C4-2B (cell line): ENCODE measurements around the gene KRT12.

Experiments used
- CTCF ChIP-seq: fragments of 450-650 bp; conservative IDR thresholded peaks from 2 replicates; pipeline ENCODE4 v1.5.1; 2017; ENCODE audit warnings: mild to moderate bottlenecking
- ZFX ChIP-seq: fragments of 450-650 bp; IDR thresholded peaks from 2 replicates; pipeline ENCODE4 v1.6.1; 2017

GRCh38 chr17:40883626-40884334 is 16.8 kb upstream of the KRT12 start:
- TF ChIP-seq CTCF (no peak), ZFX (no peak)
